HG02798 (cell line): Measurements from ENCODE around the gene RNF40.

ENCODE experiments used
- ATAC-seq: cut with Tn5 transposase; IDR thresholded peaks from one replicate; pipeline ENCODE4 v1.9.1; 2021; ENCODE audit warnings: mild to moderate bottlenecking; ENCODE audit not compliant: unreplicated experiment, poor library complexity

RNF40 gene

DNA sequence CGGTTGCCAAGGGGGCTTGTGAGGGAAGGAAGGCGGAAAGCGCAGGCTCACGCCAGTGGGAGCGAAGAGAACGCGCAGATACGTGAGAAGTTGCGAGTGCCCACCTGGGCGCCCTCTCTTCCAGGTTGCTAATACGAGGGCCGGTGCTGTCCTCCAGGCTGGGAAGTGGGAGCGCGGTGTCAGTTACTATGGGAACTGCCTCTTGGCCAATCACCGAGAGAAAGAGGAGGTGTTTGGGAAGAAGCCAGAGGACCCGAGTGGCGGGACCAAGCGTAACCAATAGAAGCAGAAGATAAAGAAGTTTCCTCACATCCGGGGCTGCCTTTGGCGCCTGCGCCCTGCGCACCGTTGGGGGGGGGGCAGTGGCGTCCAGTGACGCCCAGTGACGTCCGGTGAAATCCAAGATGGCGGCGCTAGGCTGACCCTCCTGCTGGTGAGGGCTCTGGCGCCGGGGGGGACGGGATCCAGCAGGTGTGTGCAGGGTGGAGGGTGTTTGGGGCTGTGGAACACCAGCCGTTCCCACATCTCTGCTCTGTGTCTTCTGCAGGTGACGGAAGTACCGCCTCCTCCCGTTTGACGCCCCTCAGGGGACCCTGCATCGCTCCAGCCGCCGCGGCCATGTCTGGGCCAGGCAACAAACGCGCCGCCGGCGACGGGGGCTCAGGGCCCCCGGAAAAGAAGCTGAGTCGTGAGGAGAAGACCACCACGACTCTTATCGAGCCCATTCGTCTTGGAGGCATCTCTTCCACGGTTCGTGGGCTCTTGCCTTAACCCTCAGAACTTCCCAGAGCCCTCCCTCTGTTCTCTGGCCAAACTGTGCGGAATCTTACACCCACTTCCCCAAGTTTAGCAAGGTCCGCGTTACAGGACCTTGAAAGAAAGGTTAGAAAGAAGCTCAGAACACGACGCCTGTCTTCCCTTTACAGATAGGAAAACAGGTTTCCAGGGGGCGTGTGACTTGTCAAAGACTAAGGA, at the start of gene RNF40, which contains the start of gene CFAP119:
TSS of gene RNF40 (plus strand) at position 395 of the 975 bp plus-strand sequence. CDS start at position 619, 224 bp downstream.
TSS of gene CFAP119 (minus strand) at position 135 of the 975 bp plus-strand sequence. CDS start 314 bp downstream, outside the sequence.
- ATAC-seq: peak; percentile 91

DNA sequence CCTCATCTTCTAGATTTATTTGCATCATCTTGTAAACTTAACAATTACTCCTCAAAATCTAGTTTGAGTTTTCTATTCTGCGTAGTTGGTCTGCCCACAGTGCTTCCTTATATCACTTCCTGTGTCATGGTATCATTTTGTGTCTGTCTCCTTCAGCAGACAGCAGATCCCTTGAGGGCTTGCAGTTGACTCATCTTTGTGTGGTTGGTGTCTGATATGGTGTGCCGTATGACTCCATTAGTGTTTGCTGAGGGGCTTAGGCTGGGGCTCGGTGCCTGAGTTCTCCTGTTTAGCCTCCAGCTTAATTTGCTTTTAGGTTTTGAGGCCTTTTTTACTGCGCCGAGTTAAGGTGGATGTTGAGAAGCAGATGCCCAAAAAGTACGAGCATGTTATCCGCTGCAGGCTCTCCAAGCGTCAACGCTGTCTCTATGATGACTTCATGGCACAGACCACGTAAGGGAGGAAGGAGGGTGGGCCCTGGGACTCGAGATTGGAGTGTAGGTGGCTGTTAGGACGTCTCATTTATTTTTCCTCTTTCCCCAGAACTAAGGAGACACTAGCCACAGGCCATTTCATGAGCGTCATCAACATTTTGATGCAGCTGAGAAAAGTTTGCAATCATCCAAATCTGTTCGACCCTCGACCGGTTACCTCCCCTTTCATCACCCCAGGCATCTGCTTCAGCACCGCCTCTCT, 46.2 kb upstream of the RNF40 start:
- no peak for ATAC-seq

DNA sequence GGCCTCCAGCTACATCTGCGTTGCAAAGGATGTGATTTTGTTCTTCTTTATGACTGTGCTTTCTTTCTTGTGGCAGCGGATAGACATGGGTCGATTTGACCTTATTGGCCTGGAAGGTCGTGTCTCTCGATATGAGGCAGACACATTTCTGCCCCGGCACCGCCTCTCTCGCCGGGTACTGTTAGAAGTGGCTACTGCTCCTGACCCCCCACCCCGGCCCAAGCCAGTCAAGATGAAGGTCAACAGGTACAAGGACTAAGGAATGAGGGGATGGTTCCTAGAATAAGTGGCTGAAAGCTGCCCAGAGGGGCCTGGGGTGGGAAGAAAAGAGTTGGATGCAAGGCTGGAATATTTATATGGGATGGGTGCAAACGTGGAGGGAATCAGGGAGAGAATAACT, 42.0 kb upstream of the RNF40 start:
- no peak for ATAC-seq

DNA sequence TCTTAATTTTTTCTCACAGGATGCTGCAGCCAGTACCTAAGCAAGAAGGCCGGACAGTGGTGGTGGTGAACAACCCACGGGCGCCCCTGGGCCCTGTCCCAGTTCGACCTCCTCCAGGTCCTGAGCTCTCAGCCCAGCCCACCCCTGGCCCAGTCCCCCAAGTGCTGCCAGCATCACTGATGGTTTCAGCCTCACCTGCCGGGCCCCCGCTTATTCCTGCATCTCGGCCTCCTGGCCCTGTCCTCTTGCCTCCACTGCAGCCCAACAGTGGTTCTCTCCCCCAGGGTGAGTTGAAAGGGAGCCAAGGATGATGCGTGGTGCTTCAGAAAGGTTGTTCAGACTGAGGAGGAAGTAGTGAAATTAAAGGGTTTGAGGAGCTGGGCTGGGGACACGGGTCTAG, 41.4 kb upstream of the RNF40 start:
- no peak for ATAC-seq

DNA sequence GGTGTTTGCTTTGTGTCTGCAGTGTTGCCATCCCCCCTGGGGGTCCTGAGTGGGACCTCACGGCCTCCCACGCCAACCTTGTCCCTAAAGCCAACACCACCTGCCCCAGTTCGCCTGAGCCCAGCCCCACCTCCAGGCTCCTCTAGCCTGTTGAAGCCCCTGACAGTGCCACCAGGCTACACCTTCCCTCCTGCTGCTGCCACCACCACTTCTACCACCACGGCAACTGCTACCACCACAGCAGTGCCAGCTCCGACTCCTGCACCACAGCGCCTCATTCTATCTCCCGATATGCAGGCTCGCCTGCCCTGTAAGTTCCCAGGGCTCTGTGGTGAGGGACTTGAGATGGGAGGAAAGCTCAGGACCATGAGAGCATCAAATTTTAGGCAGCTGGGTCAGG, 41.0 kb upstream of the RNF40 start:
- ATAC-seq: no peak

DNA sequence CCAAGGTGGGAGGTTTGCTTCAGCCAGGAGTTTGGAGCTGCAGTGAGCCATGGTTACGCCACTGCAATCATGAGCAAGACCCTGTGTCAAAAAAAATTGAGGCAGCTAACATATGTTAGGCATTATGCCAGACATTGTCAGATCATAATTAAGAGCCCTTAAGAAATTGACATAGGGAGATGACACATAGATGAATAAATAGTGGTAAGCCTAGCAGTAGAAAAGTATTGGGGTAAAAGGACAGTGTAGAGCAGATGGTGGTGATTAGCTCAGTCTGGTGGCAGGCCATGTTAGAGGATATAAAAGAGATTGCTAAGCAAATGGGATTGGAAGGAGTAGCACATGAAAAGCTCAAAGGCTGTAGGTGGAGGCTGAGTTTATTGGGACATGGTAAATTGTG, 40.5 kb upstream of the RNF40 start:
- ATAC-seq: no peak

DNA sequence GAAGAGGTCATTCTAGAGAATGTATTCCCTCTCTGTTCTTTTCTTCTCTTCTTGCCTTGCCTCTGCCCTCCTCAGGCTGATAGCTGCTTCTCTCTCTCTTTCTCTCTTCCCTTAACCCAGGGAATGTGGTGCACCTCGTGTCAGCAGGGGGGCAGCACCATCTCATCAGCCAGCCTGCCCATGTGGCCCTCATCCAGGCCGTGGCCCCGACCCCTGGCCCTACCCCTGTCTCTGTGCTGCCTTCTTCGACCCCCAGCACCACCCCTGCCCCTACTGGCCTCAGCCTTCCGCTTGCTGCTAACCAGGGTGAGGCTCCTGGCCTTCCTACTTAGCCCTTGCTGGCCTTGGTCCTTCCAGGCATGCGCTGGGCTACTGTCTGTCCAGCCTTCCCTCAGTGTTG, 39.7 kb upstream of the RNF40 start:
- no peak for ATAC-seq

DNA sequence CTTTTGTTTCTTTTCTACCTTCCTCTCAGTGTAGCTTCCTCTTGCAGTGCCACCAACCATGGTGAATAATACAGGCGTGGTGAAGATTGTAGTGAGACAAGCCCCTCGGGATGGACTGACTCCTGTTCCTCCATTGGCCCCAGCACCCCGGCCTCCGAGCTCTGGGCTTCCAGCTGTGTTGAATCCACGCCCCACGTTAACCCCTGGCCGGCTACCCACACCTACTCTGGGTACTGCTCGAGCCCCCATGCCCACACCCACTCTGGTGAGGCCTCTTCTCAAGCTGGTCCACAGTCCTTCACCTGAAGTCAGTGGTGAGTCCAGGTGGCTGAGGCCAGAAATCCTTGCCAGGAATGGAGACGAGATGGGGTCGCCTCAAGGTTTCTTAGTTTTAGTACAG, 39.2 kb upstream of the RNF40 start:
- ATAC-seq: no peak

DNA sequence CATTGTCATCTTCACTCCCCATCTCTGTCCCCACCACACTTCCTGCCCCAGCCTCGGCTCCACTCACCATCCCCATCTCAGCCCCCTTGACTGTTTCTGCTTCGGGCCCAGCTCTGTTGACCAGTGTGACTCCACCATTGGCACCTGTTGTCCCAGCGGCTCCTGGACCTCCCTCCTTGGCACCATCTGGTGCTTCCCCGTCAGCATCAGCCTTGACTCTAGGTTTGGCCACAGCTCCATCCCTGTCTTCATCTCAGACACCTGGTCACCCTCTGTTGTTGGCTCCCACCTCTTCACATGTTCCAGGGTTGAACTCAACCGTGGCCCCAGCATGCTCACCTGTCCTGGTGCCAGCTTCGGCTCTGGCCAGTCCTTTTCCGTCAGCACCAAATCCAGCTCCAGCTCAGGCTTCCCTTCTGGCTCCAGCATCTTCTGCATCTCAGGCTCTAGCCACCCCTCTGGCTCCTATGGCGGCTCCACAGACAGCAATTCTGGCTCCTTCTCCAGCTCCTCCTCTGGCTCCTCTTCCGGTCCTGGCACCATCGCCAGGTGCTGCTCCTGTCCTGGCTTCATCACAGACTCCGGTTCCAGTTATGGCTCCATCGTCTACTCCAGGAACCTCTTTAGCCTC, 38.3 kb upstream of the RNF40 start:
- no peak for ATAC-seq

DNA sequence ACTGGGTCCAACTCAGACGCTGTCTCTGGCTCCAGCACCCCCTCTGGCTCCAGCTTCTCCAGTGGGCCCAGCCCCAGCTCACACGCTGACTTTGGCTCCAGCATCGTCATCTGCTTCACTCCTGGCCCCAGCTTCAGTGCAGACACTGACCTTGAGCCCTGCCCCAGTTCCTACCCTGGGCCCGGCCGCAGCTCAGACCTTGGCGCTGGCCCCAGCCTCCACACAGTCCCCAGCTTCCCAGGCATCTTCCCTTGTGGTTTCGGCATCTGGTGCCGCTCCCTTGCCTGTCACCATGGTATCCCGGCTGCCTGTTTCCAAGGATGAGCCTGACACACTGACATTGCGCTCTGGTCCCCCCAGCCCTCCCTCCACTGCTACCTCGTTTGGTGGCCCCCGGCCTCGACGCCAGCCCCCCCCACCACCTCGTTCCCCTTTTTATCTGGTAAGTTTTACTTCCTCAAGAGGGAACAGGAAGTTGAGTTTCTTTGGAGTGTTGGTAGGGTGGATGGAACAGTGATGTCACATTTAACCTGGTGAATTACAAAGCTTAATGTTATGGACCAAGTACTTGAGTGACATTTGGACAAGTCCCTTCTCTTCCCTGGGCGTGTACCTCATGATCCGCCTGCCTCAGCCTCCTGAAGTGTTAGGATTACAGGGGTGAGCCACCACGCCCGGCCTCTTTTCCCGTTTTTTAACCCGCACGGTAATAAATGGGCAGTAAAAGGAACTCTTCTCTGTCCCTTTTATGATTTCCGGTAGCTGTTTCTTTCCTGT, 37.3 kb upstream of the RNF40 start:
- ATAC-seq: no peak

DNA sequence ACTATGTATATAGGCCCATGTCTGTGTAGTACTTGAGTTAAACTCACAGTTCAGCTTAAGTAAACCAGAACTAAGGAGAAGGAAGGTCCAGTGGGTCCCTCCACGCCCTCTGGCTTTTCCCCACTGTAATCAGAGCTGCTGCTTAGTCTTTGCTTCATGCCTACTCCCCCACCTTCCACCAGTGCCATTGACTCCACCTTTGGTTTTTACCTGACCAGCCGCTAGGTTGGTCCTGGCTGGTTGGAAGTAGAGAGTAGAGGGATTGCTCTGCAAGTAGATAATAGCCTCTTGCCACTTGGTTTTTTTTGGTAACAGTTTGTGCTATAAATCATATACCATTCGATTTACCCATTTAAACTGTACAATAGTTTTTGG, 36.7 kb upstream of the RNF40 start:
- ATAC-seq: no peak

DNA sequence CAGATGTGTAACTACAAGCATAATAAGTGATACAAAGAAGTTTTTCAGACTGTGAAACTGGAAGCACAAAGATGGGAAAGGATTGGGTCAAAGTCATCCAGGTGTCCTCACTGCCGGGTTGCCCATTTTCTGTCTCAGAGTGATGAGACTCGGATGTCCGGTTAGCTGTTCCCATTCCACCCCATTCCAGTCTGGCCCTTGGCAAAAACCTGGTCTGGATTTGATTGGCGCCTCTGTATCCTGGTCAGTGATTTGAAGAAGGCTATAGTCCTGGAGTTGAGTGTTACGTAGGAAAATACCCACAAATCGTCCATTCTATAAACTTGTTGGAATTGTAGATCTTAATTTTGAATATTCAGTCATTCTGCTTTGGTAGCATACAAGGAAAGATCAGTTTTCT, 33.8 kb upstream of the RNF40 start:
- ATAC-seq: no peak

DNA sequence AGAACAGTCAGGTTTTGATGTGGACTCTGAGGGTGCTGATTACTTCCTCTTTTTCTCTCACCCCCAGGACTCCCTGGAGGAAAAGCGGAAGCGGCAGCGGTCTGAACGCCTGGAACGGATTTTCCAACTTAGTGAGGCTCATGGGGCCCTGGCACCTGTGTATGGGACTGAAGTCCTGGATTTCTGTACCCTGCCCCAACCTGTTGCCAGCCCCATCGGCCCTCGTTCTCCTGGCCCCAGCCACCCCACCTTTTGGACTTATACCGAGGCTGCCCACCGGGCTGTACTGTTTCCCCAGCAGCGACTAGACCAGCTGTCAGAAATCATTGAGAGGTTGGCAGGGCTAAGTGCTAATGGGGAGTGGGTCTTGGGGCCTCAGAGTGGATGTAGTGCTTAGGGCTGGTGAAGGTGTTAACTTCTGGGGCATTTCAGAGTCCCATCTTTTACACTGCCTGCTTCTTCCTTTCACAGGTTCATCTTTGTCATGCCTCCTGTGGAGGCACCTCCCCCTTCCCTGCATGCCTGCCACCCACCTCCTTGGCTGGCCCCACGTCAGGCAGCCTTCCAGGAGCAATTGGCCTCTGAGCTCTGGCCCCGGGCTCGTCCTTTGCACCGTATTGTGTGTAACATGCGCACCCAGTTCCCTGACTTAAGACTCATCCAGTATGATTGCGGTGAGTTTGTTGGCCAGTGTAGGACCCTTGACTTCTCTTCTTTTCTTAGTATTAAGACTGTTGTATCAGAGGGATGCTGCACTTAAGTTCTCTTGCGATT, 33.0 kb upstream of the RNF40 start:
- no peak for ATAC-seq

DNA sequence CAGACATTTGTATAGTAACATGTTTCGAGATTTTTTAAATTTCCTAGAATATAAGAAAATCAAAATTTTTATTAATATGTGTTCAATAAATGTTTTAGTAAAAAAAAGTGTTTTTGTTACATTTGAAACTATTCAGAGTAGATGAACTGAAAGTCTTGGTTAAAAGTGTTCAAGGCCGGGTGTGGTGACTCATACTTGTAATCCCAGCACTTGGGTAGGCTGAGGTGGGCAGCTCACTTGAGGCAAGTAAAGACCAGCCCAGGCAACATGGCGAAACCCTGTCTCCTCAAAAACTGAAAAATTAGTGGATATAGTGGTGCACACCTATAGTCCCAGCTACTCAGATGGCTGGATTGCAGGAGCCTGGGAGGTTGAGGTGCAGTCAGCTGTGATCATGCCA, 30.7 kb upstream of the RNF40 start:
- ATAC-seq: no peak

DNA sequence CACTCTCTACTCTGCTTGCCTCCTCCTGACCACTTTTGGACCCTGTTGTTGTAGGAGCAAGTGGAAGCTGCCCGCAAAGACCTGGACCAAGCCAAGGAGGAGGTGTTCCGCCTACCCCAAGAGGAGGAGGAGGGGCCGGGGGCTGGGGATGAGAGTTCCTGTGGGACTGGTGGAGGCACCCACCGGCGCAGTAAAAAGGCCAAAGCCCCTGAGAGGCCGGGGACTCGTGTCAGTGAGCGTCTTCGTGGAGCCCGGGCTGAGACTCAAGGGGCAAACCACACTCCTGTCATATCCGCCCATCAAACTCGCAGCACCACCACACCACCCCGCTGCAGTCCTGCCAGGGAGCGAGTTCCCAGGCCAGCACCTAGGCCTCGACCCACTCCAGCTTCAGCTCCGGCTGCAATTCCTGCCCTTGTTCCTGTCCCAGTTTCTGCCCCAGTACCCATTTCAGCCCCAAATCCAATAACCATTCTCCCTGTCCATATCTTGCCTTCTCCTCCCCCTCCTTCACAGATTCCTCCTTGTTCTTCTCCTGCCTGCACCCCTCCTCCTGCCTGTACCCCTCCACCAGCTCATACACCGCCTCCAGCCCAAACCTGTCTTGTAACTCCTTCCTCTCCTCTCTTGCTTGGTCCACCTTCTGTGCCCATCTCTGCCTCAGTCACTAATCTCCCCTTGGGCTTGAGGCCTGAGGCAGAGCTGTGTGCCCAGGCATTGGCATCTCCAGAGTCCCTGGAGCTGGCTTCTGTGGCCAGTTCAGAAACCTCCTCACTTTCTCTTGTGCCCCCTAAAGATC, 24.9 kb upstream of the RNF40 start:
- no peak for ATAC-seq

DNA sequence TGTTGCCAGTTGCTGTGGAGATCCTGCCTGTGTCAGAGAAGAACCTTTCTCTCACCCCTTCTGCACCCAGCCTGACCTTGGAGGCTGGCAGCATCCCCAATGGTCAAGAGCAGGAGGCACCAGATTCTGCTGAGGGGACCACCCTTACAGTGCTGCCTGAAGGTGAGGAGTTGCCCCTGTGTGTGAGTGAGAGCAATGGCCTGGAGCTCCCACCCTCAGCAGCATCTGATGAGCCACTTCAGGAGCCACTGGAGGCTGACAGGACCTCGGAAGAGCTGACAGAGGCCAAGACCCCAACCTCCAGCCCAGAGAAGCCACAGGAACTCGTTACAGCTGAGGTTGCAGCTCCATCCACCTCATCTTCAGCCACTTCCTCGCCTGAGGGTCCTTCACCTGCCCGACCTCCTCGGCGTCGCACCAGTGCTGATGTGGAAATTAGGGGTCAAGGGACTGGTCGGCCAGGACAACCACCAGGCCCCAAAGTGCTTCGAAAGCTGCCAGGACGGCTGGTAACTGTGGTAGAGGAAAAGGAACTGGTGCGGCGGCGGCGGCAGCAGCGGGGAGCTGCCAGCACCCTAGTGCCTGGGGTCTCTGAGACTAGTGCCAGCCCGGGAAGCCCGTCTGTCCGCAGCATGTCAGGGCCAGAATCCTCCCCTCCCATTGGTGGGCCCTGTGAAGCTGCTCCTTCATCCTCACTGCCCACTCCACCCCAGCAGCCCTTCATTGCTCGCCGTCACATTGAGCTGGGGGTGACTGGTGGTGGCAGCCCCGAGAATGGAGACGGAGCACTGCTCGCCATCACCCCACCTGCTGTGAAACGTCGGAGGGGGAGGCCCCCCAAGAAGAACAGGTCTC, 24.1 kb upstream of the RNF40 start:
- no peak for ATAC-seq

DNA sequence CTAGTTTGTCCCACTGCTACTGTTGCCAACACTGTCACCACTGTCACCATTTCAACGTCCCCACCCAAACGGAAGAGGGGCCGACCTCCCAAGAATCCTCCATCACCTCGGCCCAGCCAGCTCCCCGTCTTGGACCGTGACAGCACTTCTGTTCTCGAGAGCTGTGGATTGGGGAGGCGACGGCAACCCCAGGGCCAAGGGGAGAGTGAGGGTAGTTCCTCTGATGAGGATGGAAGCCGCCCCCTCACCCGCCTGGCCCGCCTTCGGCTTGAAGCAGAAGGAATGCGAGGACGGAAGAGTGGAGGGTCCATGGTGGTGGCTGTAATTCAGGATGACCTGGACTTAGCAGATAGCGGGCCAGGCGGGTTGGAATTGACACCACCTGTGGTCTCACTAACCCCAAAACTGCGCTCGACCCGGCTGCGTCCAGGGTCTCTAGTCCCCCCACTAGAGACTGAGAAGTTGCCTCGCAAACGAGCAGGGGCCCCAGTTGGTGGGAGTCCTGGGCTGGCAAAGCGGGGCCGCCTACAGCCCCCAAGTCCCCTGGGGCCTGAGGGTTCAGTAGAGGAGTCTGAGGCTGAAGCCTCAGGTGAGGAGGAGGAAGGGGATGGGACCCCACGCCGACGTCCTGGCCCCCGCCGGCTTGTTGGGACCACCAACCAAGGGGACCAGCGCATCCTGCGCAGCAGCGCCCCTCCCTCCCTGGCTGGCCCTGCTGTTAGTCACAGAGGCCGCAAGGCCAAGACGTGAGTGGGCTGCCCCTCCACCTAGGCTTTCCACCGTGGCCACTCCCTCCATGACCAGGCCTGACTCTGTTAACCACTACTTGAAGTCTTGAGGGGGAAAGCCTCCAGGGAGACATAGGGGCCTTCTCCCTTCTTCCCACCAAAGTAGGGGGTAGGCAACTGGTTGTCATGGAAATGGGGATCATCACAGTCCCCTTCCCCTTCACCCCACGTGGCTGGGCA, 22.9 kb upstream of the RNF40 start:
- no peak for ATAC-seq
